K562 (cell line): ENCODE data around the gene TSPOAP1. TPM values are rescaled to one million over a fixed set of nuclear protein-coding genes. Genes with fewer than 3 reads are reported as not detected.

Experiments used
- ATAC-seq: fragments of 200-7000 bp; cut with Tn5 transposase; 3 replicates; pipeline ENCODE4 v1.9.1; 2020; ENCODE audit warnings: moderate library complexity
- BruUV-seq: library from RNA; stranded (reverse); fragments of 400-500 nt; replicated peaks from 2 replicates; lab custom pipeline; 2021; lab: Mats Ljungman, UMichigan
- CTCF ChIA-PET: fragments of 300-600 bp; formaldehyde crosslinking; extraction: SDS; loops from one replicate; lab custom pipeline; 2021; ENCODE audit warnings: low intra/inter-chr PET ratio; lab: Yijun Ruan, JAX
- POLR2A ChIA-PET: fragments of 300-600, 350-650 bp; sonication (Branson Sonifier 250); formaldehyde crosslinking; extraction: SDS; loops from one replicate; lab custom pipeline; 2021; ENCODE audit warnings: antibody characterized with exemption, inconsistent platforms; lab: Yijun Ruan, JAX
- DNase-seq, 4 experiments: peaks; one replicate each; pipeline versions ENCODE4 v3.0.0 to v3.0.0-alpha.2; 2011 to 2018; ENCODE audit warnings: low spot score in 3 of 4, mixed read lengths in 3 of 4; ENCODE audit errors: extremely low read depth in 1 of 4
- FAIRE-seq: peaks from 2 replicates; lab custom pipeline; 2011; peaks lifted over from hg19 to GRCh38; lab: Jason Lieb, UNC
- H2AFZ ChIP-seq: 2 replicates; pipeline ENCODE4 v1.6.0; 2011; ENCODE audit warnings: low read depth, low read length, control low read depth, inconsistent platforms
- H3K27ac ChIP-seq: fragments of 200-600 bp; 3 replicates; pipeline ENCODE4 v1.8.0; 2011; ENCODE audit warnings: low read depth, mild to moderate bottlenecking, control low read depth, inconsistent platforms, low read length, moderate library complexity, mixed read lengths; ENCODE audit errors: extremely low read depth
- H3K27me3 ChIP-seq, 2 experiments: fragments of 300-600 bp in 1 of 2; 2 replicates in 1 of 2; 3 replicates in 1 of 2; pipeline versions ENCODE4 v1.6.0 to v1.8.0; 2011; ENCODE audit warnings: inconsistent platforms in 2 of 2, low read length in 2 of 2, mild to moderate bottlenecking in 1 of 2, mixed read lengths in 1 of 2, moderate library complexity in 1 of 2; ENCODE audit not compliant: control insufficient read depth in 2 of 2, insufficient read depth in 2 of 2
- H3K36me3 ChIP-seq: fragments of 300-600 bp; 3 replicates; pipeline ENCODE4 v1.8.0; 2011; ENCODE audit warnings: mild to moderate bottlenecking, low read length, inconsistent platforms; ENCODE audit not compliant: control insufficient read depth, insufficient read depth
- H3K4me1 ChIP-seq, 2 experiments: fragments of 200-600 bp in 1 of 2; replicated peaks in 1 of 2; 2 replicates in 1 of 2; 3 replicates in 1 of 2; pipeline versions ENCODE4 v1.5.1 to v1.8.0; 2011; ENCODE audit warnings: inconsistent platforms in 2 of 2, low read length in 2 of 2, mild to moderate bottlenecking in 1 of 2, mixed read lengths in 1 of 2, moderate library complexity in 1 of 2; ENCODE audit not compliant: control insufficient read depth in 2 of 2, insufficient read depth in 2 of 2
- H3K4me2 ChIP-seq: 2 replicates; pipeline ENCODE4 v1.6.1; 2011; ENCODE audit warnings: low read length, control low read depth, inconsistent platforms, mixed read lengths; ENCODE audit not compliant: insufficient read depth
- H3K4me3 ChIP-seq: fragments of 200-600 bp; sonication (generic), shearing (Covaris generic); 2 replicates; pipeline ENCODE4 v1.5.1; 2016; ENCODE audit warnings: control low read depth, inconsistent platforms
- H3K79me2 ChIP-seq: fragments of 200-600 bp; 3 replicates; pipeline ENCODE4 v1.8.0; 2011; ENCODE audit warnings: low read length, inconsistent platforms; ENCODE audit not compliant: control insufficient read depth, insufficient read depth
- H3K9ac ChIP-seq, 2 experiments: 2 replicates each; pipeline versions ENCODE4 v1.6.0 to v1.6.1; 2011; ENCODE audit warnings: low read depth in 2 of 2, low read length in 2 of 2, control low read depth in 1 of 2, inconsistent platforms in 1 of 2, mild to moderate bottlenecking in 1 of 2, mixed read lengths in 1 of 2; ENCODE audit not compliant: insufficient read depth in 1 of 2
- H3K9me1 ChIP-seq: one replicate; pipeline ENCODE4 v1.6.0; 2011; ENCODE audit warnings: inconsistent platforms, mild to moderate bottlenecking, low read length, moderate library complexity; ENCODE audit not compliant: control insufficient read depth, insufficient read depth
- H3K9me3 ChIP-seq: replicated peaks from 2 replicates; pipeline ENCODE4 v1.5.1; 2011; ENCODE audit warnings: low read depth, low read length, inconsistent platforms; ENCODE audit not compliant: control insufficient read depth, insufficient read depth
- H4K20me1 ChIP-seq: replicated peaks from 2 replicates; pipeline ENCODE4 v1.6.1; 2011; ENCODE audit warnings: low read length, inconsistent platforms, mixed read lengths; ENCODE audit not compliant: control insufficient read depth, insufficient read depth
- MTA1 ChIP-seq: fragments of 450-650 bp; IDR thresholded peaks from 2 replicates; pipeline ENCODE4 v1.6.1; 2017; ENCODE audit warnings: borderline replicate concordance
- RBM17 ChIP-seq: fragments of 200-400 bp; formaldehyde crosslinking; IDR thresholded peaks from 2 replicates; pipeline ENCODE4 v1.6.1; 2017; ENCODE audit warnings: low read depth, mild to moderate bottlenecking, low read length, borderline replicate concordance
- SMARCA5 ChIP-seq: fragments of 450-650 bp; IDR thresholded peaks from 2 replicates; pipeline ENCODE4 v1.6.1; 2016
- ZNF280A ChIP-seq: fragments of 450-650 bp; IDR thresholded peaks from 2 replicates; pipeline ENCODE4 v1.6.1; 2018; ENCODE audit warnings: mild to moderate bottlenecking, low read depth; ENCODE audit not compliant: partially characterized antibody
- WGBS: fragments of 100-300 bp; shearing (Covaris generic); methylation state at CpG from one replicate; pipeline ENCODE4 v1.1.6; 2016; ENCODE audit warnings: low coverage, mixed read lengths; ENCODE audit not compliant: insufficient coverage; ENCODE audit errors: missing lambda C conversion rate; 5-methylcytosine and 5-hydroxymethylcytosine counted together
- in situ Hi-C: fragments of 300-500 bp; cut with MboI; formaldehyde crosslinking; loops from 4 replicates; pipeline ENCODE4 v1.15.0; 2018; ENCODE audit warnings: inconsistent platforms, mixed read lengths
- intact Hi-C: fragments of 100-400 bp; cut with micrococcal nuclease; formaldehyde crosslinking; loops from 2 replicates; pipeline ENCODE4 v1.14.2; 2022
- polyA plus RNA-seq, 8 experiments: library from polyadenylated mRNA; depleted of rRNA in 4 of 8; stranded (reverse) in 5 of 8; unstranded in 3 of 8; fragments of >200 nt; fragmentation: Nextera tagmentation in 2 of 8; fragmentation: Illumina TruSeq in 1 of 8; extraction: Ambion mirVana in 2 of 8; extraction: Trizol in 1 of 8; gene quantifications; 2 replicates each; pipeline versions ENCODE4 v1.2.1 to v1.2.3, GENCODE V29; 2011 to 2014; ENCODE audit warnings: inconsistent platforms in 1 of 8, missing spikeins in 1 of 8
- total RNA-seq, 7 experiments: library from RNA; depleted of rRNA in 6 of 7; stranded (reverse); fragments of >200 nt in 6 of 7; fragmentation: Illumina TruSeq in 2 of 7; extraction: Trizol in 2 of 7; gene quantifications; 2 replicates each; pipeline versions ENCODE4 v1.2.1 to v1.2.3, GENCODE V29; 2011 to 2021; ENCODE audit warnings: low replicate concordance in 1 of 7

TSPOAP1 gene
- total and polyA plus RNA-seq, 9 of the 15 experiments (the other 6 are each of a cell fraction or from before 2014, with no cell fraction given) = 0.87 to 3.9 (median 1.8) TPM; not detected in 2

GRCh38 chr17:58363457-58364185, 35.0 kb upstream of the TSPOAP1 start:
- no peaks in the 10 kb centered on the region for H3K79me2 ChIP-seq
- peak overlapping the region; percentile 62 for H3K4me2 ChIP-seq
- TF ChIP-seq MTA1 (no peak), SMARCA5 (no peak), ZNF280A (no peak), RBM17 (no peak)
- DNase-seq (no peak), FAIRE-seq (no peak), ATAC-seq (no peak; the same call in 1 of the 3 replicates)
- peak overlapping the region; percentile 63 for H3K27ac ChIP-seq
- intact Hi-C loops (no loop called here), in situ Hi-C loops (no loop called here)
- ChIA-PET POLR2A (interaction anchor here (0.5 to 17.7 kb wide), 13 partner anchors 9 to 270 kb away, joined by 3 to 257 read pairs (median 3); partner anchors contain the start of gene SUPT4H1), CTCF (no interaction called here)
- H3K9me3 ChIP-seq = no peaks in the 10 kb centered on the region
- no peaks in the 10 kb centered on the region for H4K20me1 ChIP-seq
- no peak overlapping the region for H3K4me3 ChIP-seq
- peak overlapping the region; percentile 72 for H2AFZ ChIP-seq
- H3K9me1 ChIP-seq = peaks cover 3% of the 10 kb centered on the region
- H3K27me3 ChIP-seq = no peaks in the 10 kb centered on the region
- peak overlapping the region; percentile 63 to 86; a peak in 3 of 4 replicates for H3K9ac ChIP-seq
- H3K4me1 ChIP-seq = peaks cover 42 to 47% of the 10 kb centered on the region in 2 experiments
- WGBS = 88% methylated on average over 4 of the region's 8 CpGs
- BruUV-seq = no TSS peak
- no peaks in the 10 kb centered on the region; the same call in 2 of the 3 replicates for H3K36me3 ChIP-seq
